HepG2 (cell line): ENCODE measurements around the gene CDH8.

Experiments used
- BCL3 ChIP-seq: sonication (generic); formaldehyde crosslinking; IDR thresholded peaks from 2 replicates; pipeline ENCODE4 v1.5.1; 2020; ENCODE audit warnings: mild to moderate bottlenecking, missing genetic modification reagents, moderate library complexity
- BCL6 ChIP-seq: IDR thresholded peaks from 2 replicates; pipeline ENCODE4 v1.6.1; 2016; ENCODE audit warnings: missing genetic modification reagents, missing compliant biosample characterization
- CEBPB ChIP-seq: IDR thresholded peaks from 2 replicates; pipeline ENCODE4 v1.6.1; 2011; ENCODE audit warnings: low read depth, low read length, improper control_type of control experiment, borderline replicate concordance
- CHD4 ChIP-seq: fragments of 200-600 bp; sonication (generic); IDR thresholded peaks from 2 replicates; pipeline ENCODE4 v1.7.0; 2017; ENCODE audit warnings: mild to moderate bottlenecking, low read length, borderline replicate concordance
- ETV5 ChIP-seq: IDR thresholded peaks from 2 replicates; pipeline ENCODE4 v1.6.1; 2018; ENCODE audit warnings: missing biosample characterization, missing genetic modification reagents, inconsistent platforms, borderline replicate concordance
- FOXA1 ChIP-seq, 2 experiments: fragments of 450-650 bp in 1 of 2; sonication (generic) in 1 of 2; formaldehyde crosslinking in 1 of 2; IDR thresholded peaks; 2 replicates each; pipeline versions ENCODE4 v1.4.0 to v1.6.1; 2016 to 2020; ENCODE audit warnings: missing genetic modification reagents in 1 of 2
- MAFK ChIP-seq, 2 experiments: IDR thresholded peaks in 1 of 2; conservative IDR thresholded peaks in 1 of 2; 2 replicates each; pipeline ENCODE4 v1.6.1; 2011; ENCODE audit warnings: improper control_type of control experiment in 2 of 2, low read length in 2 of 2
- PBX2 ChIP-seq: IDR thresholded peaks from 2 replicates; pipeline ENCODE4 v1.6.1; 2016; ENCODE audit warnings: control low read depth
- POLR2AphosphoS5 ChIP-seq: IDR thresholded peaks from 2 replicates; pipeline ENCODE4 v1.6.1; 2012; ENCODE audit warnings: low read depth, low read length
- SALL1 ChIP-seq: sonication (generic); formaldehyde crosslinking; IDR thresholded peaks from 2 replicates; pipeline ENCODE4 v1.8.0; 2022; ENCODE audit warnings: mild to moderate bottlenecking, missing genetic modification reagents
- SP2 ChIP-seq: sonication (generic); formaldehyde crosslinking; IDR thresholded peaks from 2 replicates; pipeline ENCODE4 v1.5.1; 2020; ENCODE audit warnings: mild to moderate bottlenecking, missing genetic modification reagents
- ZFY ChIP-seq: sonication (generic); formaldehyde crosslinking; IDR thresholded peaks from 2 replicates; pipeline ENCODE4 v1.4.0; 2020; ENCODE audit warnings: missing genetic modification reagents
- ZNF709 ChIP-seq: sonication (generic); formaldehyde crosslinking; IDR thresholded peaks from 2 replicates; pipeline ENCODE4 v1.5.0; 2020; ENCODE audit warnings: mild to moderate bottlenecking, missing genetic modification reagents

DNA sequence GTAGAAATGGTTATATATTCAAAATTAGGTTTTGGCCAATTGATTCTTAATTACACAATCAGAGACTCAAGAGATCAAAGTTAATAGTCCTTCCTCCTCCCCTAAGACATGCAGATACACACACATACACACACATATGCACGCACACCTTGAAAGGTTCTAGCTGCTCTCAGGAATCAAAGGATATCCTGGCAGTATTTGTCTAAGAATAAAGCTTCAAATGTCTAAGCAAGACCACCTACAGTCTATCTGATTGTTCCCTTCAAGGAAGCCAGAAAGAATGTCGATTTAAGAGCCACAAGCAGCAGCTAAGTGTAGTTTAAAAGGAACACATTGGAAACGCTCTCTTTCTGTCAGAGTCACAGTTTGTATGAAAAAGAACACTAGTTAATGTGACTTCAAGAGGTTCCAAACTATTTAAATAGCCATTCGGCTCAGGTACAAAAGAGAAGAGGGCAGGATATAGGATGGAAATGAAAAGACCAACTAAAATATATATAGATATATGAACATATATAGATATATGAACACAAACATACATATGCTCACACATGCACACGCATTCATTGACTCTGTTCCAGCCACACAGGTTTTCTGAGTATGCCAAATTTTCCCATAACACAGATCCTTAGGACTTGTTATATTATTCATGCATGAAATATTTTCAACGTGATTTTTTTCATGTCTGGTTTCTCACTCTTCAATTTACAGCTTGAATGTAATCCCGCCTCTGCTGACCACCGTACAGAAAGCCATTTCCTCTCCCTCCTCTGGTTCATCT, 79.0 kb downstream of the CDH8 start:
- TF ChIP-seq FOXA1 (IDR thresholded peaks at IDR 0.05) (no peak), FOXA1 (CRISPR knock-in tag; IDR thresholded peaks at IDR 0.05) (no peak), BCL6 (CRISPR knock-in tag) (no peak), POLR2AphosphoS5 (no peak), SP2 (CRISPR knock-in tag) (no peak), PBX2 (no peak), CEBPB (no peak), CHD4 (no peak), ETV5 (CRISPR knock-in tag) (no peak), MAFK (conservative IDR thresholded peaks at IDR 0.05 in 1 of 2, IDR thresholded peaks at IDR 0.05 in 1 of 2; ENCODE audit: low read length in 2 of 2) (no peak), BCL3 (CRISPR knock-in tag) (no peak), ZNF709 (no peak), SALL1 (CRISPR knock-in tag) (no peak), ZFY (no peak)
